GM12865 (cell line): ENCODE results near the gene ADSL.

ENCODE experiments used
- DNase-seq: peaks from one replicate; pipeline ENCODE4 v3.0.0; 2010; ENCODE audit warnings: low read depth
- H3K4me3 ChIP-seq: 2 replicates; pipeline ENCODE4 v1.5.1; 2011; ENCODE audit warnings: mild to moderate bottlenecking, low read depth, low read length, control low read depth
- TF ChIP-seq, protein P1 (sequence below): IDR thresholded peaks from 2 replicates; pipeline ENCODE4 v1.5.1; 2011; ENCODE audit warnings: low read length, control low read depth, low read depth, inconsistent platforms; ENCODE audit not compliant: insufficient read depth; ENCODE audit errors: missing control alignments

The ADSL gene

DNA sequence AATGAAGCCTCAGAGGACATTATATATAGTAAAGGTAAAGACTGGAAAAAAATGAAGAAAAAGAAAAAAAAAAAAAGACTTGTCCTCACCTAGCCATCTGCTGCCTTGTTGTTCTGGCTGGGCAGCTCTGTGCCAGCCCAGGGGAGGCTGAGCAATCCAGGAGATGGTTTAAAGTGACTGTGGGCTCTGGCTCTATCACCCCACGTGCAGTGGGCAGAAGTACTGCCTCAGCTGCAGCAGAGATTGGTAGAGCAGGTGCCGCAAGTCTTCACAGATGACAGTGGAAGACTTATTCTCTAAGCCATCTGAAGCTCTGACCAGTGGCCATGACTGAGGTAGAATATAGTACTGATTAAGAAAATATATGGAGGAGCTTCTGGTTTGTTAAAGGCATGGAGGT is 86.3 kb downstream of the ADSL start:
- TF ChIP-seq, protein P1, sequence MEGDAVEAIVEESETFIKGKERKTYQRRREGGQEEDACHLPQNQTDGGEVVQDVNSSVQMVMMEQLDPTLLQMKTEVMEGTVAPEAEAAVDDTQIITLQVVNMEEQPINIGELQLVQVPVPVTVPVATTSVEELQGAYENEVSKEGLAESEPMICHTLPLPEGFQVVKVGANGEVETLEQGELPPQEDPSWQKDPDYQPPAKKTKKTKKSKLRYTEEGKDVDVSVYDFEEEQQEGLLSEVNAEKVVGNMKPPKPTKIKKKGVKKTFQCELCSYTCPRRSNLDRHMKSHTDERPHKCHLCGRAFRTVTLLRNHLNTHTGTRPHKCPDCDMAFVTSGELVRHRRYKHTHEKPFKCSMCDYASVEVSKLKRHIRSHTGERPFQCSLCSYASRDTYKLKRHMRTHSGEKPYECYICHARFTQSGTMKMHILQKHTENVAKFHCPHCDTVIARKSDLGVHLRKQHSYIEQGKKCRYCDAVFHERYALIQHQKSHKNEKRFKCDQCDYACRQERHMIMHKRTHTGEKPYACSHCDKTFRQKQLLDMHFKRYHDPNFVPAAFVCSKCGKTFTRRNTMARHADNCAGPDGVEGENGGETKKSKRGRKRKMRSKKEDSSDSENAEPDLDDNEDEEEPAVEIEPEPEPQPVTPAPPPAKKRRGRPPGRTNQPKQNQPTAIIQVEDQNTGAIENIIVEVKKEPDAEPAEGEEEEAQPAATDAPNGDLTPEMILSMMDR = no peak
- no peak overlapping the region for H3K4me3 ChIP-seq
- no peak for DNase-seq

DNA sequence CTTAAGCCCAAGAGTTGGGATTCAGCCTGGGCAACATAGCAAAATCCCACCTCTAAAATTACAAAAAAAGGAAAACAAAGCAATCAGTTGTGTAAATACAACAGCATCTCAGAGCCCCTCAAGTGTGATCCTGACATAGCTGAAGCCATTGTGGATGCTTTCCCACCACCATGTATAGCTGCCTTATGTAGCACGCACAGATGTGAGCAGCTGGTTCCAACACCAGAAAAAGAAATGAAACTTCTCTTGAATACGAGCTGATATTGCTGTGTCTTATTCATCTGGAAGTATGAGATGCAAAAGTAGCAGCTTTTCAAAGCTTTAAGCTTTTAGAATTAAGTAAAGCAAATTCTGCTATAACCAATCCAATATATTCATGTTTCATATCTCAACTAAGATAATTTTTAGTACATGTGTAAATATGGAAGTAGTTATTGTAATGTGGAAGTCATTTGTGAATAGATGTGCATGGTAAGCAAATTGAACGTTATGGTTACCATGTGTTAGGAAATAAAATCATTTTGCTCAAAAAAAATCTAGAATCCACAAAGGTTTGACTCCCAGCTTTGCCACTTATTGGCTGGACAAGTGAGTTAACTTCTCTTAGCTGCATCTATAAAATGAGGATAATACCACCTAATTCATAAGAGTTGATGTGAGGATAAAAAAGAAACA is 87.3 kb downstream of the ADSL start:
- no peak overlapping the region for H3K4me3 ChIP-seq
- TF ChIP-seq, protein P1 = no peak
- DNase-seq = no peak

DNA sequence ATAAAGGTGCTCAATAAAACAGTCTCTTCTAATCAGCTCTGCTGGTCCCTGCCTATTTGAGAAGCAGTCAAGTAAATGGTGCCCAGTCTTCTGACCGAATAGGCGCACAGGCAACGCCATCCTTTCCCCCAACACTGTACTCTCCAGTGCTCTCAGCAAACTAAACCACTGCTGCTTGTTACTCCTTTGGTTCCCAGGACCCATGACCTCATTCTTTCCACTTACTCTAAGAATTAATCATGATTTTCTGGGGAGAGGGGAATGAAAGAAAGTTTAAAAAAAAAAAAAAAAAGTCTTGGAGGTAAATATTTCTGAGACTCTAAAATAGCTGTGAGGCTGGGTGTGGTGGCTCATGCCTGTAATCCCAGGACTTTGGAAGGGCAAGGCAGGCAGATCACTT is 87.8 kb downstream of the ADSL start:
- TF ChIP-seq, protein P1 = no peak
- no peak overlapping the region for H3K4me3 ChIP-seq
- no peak for DNase-seq

DNA sequence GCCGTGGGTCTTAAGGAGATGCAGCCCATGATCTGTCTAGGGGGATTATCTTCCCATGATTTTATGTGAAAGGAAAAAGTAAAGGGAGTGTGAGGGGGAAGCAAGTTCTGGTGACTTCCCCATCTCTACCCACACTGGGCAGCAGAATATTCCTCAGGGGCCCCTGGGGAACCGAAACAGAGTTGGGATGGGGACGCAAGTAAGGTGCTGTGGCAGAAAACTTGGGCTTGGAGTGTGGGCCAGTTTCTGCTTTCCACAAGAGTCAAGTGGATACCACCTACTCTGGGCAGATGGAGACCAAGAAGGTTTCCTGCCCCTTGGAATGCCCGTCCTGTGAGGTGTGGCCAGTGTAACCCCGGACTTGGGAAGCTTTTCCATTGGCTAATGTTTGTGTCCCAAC is 88.4 kb downstream of the ADSL start:
- TF ChIP-seq, protein P1 = no peak
- no peak for DNase-seq
- peak overlapping the region; percentile 43; the same call in 1 of the 2 replicates for H3K4me3 ChIP-seq

DNA sequence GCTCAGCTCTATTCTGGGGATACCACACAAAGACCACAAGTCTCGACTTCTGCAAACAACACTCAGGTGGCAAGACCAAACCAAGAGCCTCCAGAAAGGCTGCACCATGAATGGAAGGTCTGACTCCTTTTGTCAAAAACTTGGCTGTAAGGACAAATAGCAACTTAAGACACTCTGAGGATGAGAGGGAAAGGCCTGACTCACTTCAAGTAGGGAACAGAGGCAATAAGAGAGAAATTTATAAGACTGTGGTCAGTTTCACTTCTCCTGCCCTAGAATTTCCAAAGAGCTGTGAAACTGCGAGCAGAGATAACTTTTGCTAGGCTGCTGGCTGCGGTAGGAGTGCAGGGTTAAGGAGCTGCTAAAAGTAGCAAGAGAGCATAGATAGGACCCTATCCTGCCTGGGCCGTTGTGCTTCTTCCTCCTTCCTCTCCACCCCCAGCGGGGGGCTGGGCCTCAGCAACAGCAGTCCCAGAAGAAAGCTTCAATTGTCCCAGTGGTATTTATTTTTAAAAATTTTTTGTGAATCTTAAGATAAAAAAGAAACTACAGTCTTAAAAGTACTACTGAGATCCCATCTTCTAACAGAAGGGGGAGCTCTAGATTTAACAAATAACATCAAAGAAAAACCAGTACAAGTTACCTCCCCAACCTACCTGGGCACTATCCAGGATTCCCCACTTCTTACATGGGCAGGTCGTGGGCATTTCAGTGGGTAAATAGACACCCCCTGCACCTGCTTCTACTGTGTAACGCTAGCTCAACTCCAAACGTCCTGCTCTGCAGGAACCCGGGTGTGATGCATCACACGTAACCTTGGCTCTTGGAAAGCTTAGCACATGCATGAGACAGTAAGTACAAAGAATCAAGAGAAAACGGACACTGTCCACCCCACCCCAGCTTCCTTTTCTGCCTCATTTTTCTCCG is 90.5 kb downstream of the ADSL start:
- TF ChIP-seq, protein P1 = peak; percentile 50
- H3K4me3 ChIP-seq = peak overlapping the region; percentile 46
- peak; percentile 93 for DNase-seq
